ENCODE measurements around the gene CFAP68. TPM values are rescaled to one million over a fixed set of nuclear protein-coding genes. Genes with fewer than 3 reads are reported as not detected.

Gene CFAP68
- total and polyA plus RNA-seq, 9 of the 15 experiments (the other 6 are each of a cell fraction or from before 2014, with no cell fraction given) = 22.8 to 72.3 (median 52.5) TPM

GRCh38 chr11:111879637-111879960, 258 bp downstream of the CFAP68 start (continued):
- no peak for TF ChIP-seq ZNF318 (IDR thresholded peaks at IDR 0.05; ENCODE audit: borderline replicate concordance in 1 of 2, low read depth in 1 of 2)
- TF ChIP-seq ZNF699 (CRISPR knock-in tag; IDR thresholded peaks at IDR 0.05; ENCODE audit: insufficient replicate concordance) = no peak
- no peak for TF ChIP-seq TCF7 (IDR thresholded peaks at IDR 0.05; ENCODE audit: borderline replicate concordance)
- TF ChIP-seq CHAMP1 (IDR thresholded peaks at IDR 0.05) = no peak
- TF ChIP-seq SLC30A9 (CRISPR knock-in tag; IDR thresholded peaks at IDR 0.05) = no peak
- TF ChIP-seq GTF2A2 (tag; IDR thresholded peaks at IDR 0.05) = no peak
- TF ChIP-seq POLR2AphosphoS5 (IDR thresholded peaks at IDR 0.05; ENCODE audit: control insufficient read depth, insufficient read depth, low read depth, low read length) = no peak
- TF ChIP-seq C11orf30 (IDR thresholded peaks at IDR 0.05; ENCODE audit: low read depth) = no peak
- TF ChIP-seq TAL1 (IDR thresholded peaks at IDR 0.05) = no peak
- TF ChIP-seq SMARCA4 (IDR thresholded peaks at IDR 0.05) = 0 out of 2 replicates have a peak, but pooled peaks have one; percentile 16
- no peak for TF ChIP-seq RBM15 (IDR thresholded peaks at IDR 0.05; ENCODE audit: insufficient read depth, low read length)
- 0 out of 2 replicates have a peak, but pooled peaks have one; percentile 2 for TF ChIP-seq CREB3 (tag; conservative IDR thresholded peaks at IDR 0.05; ENCODE audit: low read depth)
- TF ChIP-seq ZFX (CRISPR knock-in tag; IDR thresholded peaks at IDR 0.05) = peak; percentile 4; the same call in 1 of the 2 replicates
- TF ChIP-seq CBX1 (IDR thresholded peaks at IDR 0.05; ENCODE audit: low read depth) = no peak
- 0 out of 2 replicates have a peak, but pooled peaks have one; percentile 25 for TF ChIP-seq DDX20 (tag; IDR thresholded peaks at IDR 0.05; ENCODE audit: low read depth)
- no peak for TF ChIP-seq ZNF695 (CRISPR knock-in tag; IDR thresholded peaks at IDR 0.05)
- no peak for TF ChIP-seq FOXM1 (IDR thresholded peaks at IDR 0.05; ENCODE audit: low read depth)
- no peak for TF ChIP-seq FOXM1 (CRISPR knock-in tag; IDR thresholded peaks at IDR 0.05; ENCODE audit: low read depth)
- TF ChIP-seq ZNF212 (CRISPR knock-in tag; IDR thresholded peaks at IDR 0.05) = no peak
